ENCODE data around the gene BTBD6. TPM values are rescaled to one million over a fixed set of nuclear protein-coding genes. Genes with fewer than 3 reads are reported as not detected.
A peak's percentile ranks its signal among the peaks of the same experiment; 100 is the strongest.
"Not testable (repeated sequence)": the region's sequence is repeated elsewhere in the genome, so short reads cannot be mapped to it uniquely, and the experiment has no call there.

BTBD6 gene
- total RNA-seq, 1 donor from 2014 or later = 31.9 TPM

DNA sequence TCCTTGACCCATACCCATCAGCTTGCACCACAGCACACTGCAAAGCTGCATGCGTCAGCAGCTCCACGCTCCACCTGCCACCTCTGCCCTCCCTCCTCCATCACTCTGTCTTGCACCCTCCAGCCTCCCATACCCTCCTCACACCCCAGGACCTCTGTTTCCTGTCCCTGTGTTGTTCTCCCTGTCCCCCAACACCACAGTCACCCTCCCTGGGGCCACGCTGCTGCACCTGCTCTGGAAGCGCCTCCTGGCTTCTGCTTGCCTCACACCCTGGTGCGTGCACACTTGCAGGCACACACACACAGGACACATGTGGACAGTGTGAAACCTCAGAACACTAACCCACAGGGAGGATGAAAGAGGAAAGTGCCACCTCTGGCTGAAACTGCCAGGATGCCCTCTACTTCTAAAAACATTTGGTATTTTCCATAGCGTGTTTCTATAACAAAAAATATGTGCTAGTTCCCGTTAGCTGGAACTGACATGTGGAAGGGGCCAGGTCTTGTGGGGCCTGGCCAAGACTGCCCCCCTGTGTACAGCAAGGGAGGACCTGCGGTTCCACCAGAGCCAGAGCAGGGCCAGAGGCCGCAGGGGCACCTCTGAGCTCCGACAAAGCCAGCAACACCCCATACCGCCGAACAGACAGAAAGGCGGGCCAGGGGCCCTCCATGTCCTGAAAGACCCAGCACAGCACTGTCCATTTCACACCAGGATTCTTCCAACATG, 42.5 kb downstream of the BTBD6 start:
- H3K9me3 Mint-ChIP-seq (ENCODE audit: low read depth) = no peaks in the 10 kb centered on the region
- no peak for DNase-seq (ENCODE audit: low spot score, unreplicated experiment)
- H3K36me3 Mint-ChIP-seq (ENCODE audit: insufficient read depth) = no peaks in the 10 kb centered on the region
- TF ChIP-seq, protein P1, sequence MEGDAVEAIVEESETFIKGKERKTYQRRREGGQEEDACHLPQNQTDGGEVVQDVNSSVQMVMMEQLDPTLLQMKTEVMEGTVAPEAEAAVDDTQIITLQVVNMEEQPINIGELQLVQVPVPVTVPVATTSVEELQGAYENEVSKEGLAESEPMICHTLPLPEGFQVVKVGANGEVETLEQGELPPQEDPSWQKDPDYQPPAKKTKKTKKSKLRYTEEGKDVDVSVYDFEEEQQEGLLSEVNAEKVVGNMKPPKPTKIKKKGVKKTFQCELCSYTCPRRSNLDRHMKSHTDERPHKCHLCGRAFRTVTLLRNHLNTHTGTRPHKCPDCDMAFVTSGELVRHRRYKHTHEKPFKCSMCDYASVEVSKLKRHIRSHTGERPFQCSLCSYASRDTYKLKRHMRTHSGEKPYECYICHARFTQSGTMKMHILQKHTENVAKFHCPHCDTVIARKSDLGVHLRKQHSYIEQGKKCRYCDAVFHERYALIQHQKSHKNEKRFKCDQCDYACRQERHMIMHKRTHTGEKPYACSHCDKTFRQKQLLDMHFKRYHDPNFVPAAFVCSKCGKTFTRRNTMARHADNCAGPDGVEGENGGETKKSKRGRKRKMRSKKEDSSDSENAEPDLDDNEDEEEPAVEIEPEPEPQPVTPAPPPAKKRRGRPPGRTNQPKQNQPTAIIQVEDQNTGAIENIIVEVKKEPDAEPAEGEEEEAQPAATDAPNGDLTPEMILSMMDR (IDR thresholded peaks at IDR 0.05; ENCODE audit: unreplicated experiment) = no peak
- no peak overlapping the region for H3K4me3 Mint-ChIP-seq (ENCODE audit: low read depth)
- H3K27ac Mint-ChIP-seq = peak overlapping the region; percentile 76
- H3K27me3 Mint-ChIP-seq = no peaks in the 10 kb centered on the region
- peaks cover 2% of the 10 kb centered on the region for H3K4me1 Mint-ChIP-seq (ENCODE audit: low read depth)

DNA sequence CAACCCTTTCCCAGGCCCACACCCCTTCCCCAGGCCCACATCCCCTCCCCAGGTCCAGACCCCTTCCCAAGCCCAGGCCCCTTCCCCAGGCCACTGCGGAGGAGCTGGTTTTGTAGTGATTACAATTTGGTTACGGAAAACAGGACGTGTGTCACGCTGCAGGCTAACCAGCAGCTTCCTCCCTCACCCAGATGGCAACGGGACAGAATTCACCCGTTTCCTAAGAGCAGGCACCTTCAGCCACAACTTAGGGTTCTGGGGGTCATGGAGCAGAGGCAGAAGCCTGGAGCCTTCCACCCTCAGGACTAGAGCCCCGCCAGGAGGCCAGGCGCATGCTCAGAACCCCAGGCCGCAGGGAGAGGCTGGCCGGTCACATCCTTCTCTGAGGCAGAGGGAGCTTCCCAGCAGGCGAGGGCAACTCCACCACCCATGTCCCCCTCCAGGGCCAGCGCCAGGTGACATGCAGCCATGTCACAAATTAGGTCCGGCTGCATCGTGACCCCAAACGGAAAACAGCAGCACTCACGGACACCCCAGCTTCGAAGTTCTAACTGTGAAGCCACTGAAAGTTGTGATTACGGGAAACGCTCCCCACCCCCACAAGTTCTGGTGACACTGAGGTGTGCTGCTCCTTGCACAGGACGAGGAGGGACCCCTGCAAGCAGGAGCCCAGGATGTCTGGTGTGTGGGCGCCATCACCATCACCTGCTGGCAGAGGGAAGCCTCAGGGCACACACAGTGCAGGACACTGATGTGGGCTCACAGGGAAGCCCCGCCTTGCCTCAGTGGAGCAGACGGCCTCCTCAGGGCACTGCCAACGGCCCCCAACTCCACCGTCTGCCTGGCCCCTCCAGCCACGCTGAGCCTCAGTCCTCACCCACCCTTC, 44.7 kb downstream of the BTBD6 start:
- Mint-ChIP-seq H3K36me3 (ENCODE audit: insufficient read depth) (no peaks in the 10 kb centered on the region), H3K4me3 (ENCODE audit: low read depth) (no peak overlapping the region), H3K27ac (no peak overlapping the region), H3K27me3 (no peaks in the 10 kb centered on the region), H3K9me3 (ENCODE audit: low read depth) (no peaks in the 10 kb centered on the region), H3K4me1 (ENCODE audit: low read depth) (peaks cover 2% of the 10 kb centered on the region)
- TF ChIP-seq, protein P1 (IDR thresholded peaks at IDR 0.05; ENCODE audit: unreplicated experiment) = no peak
- DNase-seq (ENCODE audit: low spot score, unreplicated experiment) = no peak

DNA sequence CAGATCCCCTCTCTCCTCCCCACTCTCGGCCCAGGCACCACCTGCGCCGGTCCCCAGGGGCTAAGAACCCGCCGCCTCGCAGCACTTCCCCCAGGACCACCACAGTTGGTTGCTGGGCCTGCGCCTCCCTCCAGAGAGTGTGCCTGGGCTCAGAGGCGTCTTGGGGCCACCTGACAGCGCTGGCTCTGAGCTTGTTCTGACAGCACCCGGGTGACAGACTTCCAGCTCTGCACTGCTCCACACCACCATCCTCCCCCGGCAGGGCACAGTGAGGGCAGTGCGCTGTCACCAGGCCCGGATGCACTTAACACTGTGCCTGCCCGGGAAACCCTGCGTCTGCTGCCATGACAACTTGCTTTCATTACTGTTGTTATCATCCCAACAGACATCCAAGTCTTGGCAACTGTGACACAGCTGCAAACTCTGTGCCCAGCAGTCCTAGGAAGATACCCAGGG, 45.8 kb downstream of the BTBD6 start:
- no peaks in the 10 kb centered on the region for H3K9me3 Mint-ChIP-seq (ENCODE audit: low read depth)
- H3K4me3 Mint-ChIP-seq (ENCODE audit: low read depth) = no peak overlapping the region
- H3K27ac Mint-ChIP-seq = no peak overlapping the region
- H3K36me3 Mint-ChIP-seq (ENCODE audit: insufficient read depth) = no peaks in the 10 kb centered on the region
- TF ChIP-seq, protein P1 (IDR thresholded peaks at IDR 0.05; ENCODE audit: unreplicated experiment) = no peak
- H3K27me3 Mint-ChIP-seq = no peaks in the 10 kb centered on the region
- no peak for DNase-seq (ENCODE audit: low spot score, unreplicated experiment)
- peaks cover 2% of the 10 kb centered on the region for H3K4me1 Mint-ChIP-seq (ENCODE audit: low read depth)

DNA sequence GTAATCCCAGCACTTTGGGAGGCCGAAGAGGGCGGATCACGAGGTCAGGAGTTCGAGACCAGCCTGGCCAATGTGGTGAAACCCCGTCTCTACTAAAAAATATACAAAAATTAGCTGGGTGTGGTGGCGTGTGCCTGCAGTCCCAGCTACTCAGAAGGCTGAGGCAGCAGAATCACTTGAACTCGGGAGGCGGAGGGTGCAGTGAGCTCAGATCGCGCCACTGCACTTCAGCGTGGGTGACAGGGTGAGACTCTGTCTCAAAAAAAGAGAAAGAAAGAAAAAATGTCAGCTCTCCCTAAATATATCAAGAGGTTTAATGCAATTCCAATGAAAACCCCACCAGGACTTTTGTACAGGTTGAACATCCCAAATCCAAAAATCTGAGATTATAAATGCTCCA, 49.0 kb downstream of the BTBD6 start:
- H3K4me3 Mint-ChIP-seq (ENCODE audit: low read depth); DNase-seq (ENCODE audit: low spot score, unreplicated experiment); H3K9me3 Mint-ChIP-seq (ENCODE audit: low read depth); H3K27me3 Mint-ChIP-seq; H3K27ac Mint-ChIP-seq; H3K36me3 Mint-ChIP-seq (ENCODE audit: insufficient read depth): not testable (repeated sequence)
- peaks cover 10% of the 10 kb centered on the region for H3K4me1 Mint-ChIP-seq (ENCODE audit: low read depth)

DNA sequence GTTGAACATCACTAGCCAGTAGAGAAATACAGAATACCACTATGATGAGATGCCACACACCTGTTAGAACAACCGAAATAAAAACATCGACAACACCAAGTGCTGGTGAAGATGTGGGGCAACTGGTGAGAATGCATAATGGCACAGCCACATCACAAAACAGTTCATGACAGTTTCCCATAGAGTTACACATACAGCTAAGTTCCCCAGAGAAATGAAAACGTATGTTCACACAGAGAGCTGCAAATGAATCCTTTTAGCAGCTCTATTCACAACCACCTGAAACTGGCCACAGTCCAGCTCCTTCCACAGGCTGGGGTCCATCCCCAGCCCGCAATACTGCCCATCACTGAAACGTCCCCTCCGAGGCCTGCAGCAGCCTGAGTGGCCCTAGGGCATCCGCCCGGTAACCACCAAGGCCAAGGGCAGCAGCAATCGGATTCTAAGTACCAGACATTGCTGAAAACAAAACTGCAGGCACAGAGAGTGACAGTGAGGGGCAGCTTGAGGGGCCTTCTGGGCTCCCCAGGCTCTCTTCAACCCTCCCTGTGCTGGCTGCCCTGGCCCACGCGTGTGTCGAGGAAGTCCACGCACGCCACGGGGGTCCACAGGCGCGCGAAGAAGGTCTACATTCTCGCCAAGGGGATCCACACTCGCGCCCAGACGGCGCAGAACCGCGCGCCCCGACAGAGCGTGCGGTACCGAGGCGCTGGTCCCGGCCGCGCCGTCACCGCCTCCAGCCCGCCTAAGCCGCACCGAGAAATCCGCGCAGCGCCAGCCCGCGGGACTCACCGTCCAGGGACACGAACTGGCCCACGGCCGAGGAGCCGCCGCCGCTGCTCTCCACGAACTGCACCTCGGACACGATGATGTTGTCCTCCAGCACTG, 51.6 kb downstream of the BTBD6 start:
- Mint-ChIP-seq H3K27ac (peak overlapping the region; percentile 64), H3K4me3 (ENCODE audit: low read depth) (peak overlapping the region; percentile 77), H3K9me3 (ENCODE audit: low read depth) (no peaks in the 10 kb centered on the region), H3K27me3 (peaks cover 4% of the 10 kb centered on the region), H3K36me3 (ENCODE audit: insufficient read depth) (no peaks in the 10 kb centered on the region), H3K4me1 (ENCODE audit: low read depth) (peaks cover 9% of the 10 kb centered on the region)
- no peak for DNase-seq (ENCODE audit: low spot score, unreplicated experiment)
- TF ChIP-seq, protein P1 (IDR thresholded peaks at IDR 0.05; ENCODE audit: unreplicated experiment) = no peak

Other genes with a start within 250 kb of the BTBD6 start
- 21.5 and 22.9 TPM in 2 replicates for gene CDCA4, start 227.4 kb upstream of the BTBD6 start, total RNA-seq
- gene GPR132, start 183.1 kb upstream of the BTBD6 start, total RNA-seq = 0.57 and 0.69 TPM in 2 replicates
- 3.8 and 8.5 TPM in 2 replicates for gene JAG2, start 79.8 kb upstream of the BTBD6 start, total RNA-seq
- 66.6 and 68.5 TPM in 2 replicates for gene NUDT14, start 67.2 kb upstream of the BTBD6 start, total RNA-seq
- gene BRF1, start 52.5 kb downstream of the BTBD6 start, total RNA-seq = 49.3 and 49.9 TPM in 2 replicates
- gene PACS2, start 66.2 kb downstream of the BTBD6 start, total RNA-seq = 177 and 193 TPM in 2 replicates
- 2.4 and 3.5 TPM in 2 replicates for gene TEX22, start 150.0 kb downstream of the BTBD6 start, total RNA-seq
- 227 and 238 TPM in 2 replicates for gene MTA1, start 171.3 kb downstream of the BTBD6 start, total RNA-seq
- 17.0 and 19.6 TPM in 2 replicates for gene CRIP2, start 226.3 kb downstream of the BTBD6 start, total RNA-seq
- gene CRIP1, start 238.4 kb downstream of the BTBD6 start, total RNA-seq = 5.1 TPM in 2 replicates
- 20.5 and 20.8 TPM in 2 replicates for gene TEDC1, start 242.7 kb downstream of the BTBD6 start, total RNA-seq

Data from progenitor cell of endocrine pancreas (in vitro differentiated cells).